SK-N-MC (cell line): Measurements from ENCODE around the gene IQSEC1.

ENCODE experiments used
- EZH2 ChIP-seq: fragments of 200-600 bp; sonication (generic); IDR thresholded peaks from one replicate; pipeline ENCODE4 v1.6.1; 2017; ENCODE audit warnings: antibody characterized with exemption
- POLR2AphosphoS5 ChIP-seq: IDR thresholded peaks from 2 replicates; pipeline ENCODE4 v1.6.1; 2012; ENCODE audit warnings: mild to moderate bottlenecking, low read depth, low read length, borderline replicate concordance

DNA sequence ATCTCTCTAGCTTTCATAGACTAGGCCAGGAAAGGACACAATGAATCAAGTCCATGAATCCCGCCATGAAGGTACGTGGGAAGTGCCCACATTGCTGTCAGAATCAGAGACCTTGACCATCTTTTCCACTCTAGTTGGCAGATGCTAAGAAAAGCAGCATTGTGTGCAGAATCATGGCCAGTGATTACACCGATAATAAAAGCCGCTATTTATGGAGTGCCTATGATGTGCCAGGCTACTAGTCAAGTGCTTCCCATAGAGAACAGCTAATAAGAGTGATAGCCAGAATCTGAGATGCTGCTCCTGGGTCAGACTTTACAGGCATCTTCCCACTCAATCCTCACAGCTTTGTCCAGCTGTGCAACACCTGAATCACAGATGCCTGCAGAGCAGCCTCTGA, 218.7 kb downstream of the IQSEC1 start:
- no peak for TF ChIP-seq EZH2
- TF ChIP-seq POLR2AphosphoS5: no peak
